HTR-8/SVneo (cell line): ENCODE measurements around the gene MRPS12.

ENCODE experiments used
- DNase-seq: peaks from one replicate; pipeline ENCODE4 v3.0.0; 2011; ENCODE audit warnings: low spot score, mixed read lengths; ENCODE audit not compliant: insufficient read length
- FAIRE-seq: peaks from 2 replicates; lab custom pipeline; 2011; peaks lifted over from hg19 to GRCh38; lab: Jason Lieb, UNC

Gene MRPS12

DNA sequence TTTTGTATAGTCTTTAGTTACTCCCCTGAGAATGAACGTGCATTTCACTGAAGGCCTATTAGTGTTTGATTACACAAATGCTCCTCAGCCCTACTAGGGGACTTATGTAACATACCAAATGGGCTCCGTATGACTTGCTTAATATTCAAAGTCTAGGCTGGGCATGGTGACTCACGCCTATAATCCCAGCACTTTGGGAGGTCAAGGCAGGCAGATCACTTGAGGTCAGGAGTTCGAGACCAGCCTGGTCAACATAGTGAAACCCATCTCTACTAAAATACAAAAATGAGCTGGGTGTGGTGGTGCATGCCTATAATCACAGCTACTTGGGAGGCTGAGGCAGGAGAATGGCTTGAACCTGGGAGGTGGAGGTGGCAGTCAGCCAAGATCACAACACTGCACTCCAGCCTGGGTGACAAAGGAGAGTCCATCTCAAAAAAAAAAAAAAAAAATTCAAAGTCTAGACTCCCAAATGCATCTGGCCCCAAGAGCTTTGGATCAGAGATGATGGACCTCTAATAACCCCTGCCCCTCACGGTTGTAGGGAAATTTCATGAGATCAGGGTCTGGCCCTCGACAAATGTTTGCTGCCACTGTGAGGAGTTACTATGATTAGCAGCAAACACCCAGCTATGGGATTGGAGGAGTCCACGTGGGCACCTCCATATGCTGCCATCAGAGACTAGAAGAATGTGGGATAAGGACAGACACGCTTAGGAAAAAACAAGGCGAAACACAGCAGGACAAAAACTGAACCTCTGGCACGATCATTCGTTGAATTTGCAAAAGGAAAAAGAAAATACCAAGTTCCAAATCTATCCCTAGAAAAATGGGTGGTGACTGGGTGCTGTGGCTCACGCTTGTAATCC lies 40.2 kb downstream of the MRPS12 start:
- no peak for FAIRE-seq
- DNase-seq: no peak

DNA sequence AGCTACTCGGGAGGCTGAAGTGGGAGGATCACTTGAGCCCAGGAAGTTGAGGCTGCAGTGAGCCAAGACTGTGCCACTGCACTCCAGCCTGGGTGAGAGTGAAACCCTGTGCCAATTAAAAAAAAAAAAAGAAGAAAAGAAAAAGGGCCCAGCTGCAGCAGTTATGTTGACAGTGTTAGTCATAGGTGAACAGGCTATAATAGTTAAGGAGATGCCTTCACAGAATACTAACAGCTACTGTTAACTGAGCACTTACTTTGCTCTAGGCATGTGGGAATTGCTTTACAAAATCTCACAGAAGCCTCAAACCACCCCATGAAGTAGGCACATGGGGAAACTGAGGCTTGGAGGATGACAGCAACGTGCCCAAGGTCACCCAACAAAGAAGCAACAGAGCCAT lies 40.9 kb downstream of the MRPS12 start:
- DNase-seq: no peak
- FAIRE-seq: no peak

DNA sequence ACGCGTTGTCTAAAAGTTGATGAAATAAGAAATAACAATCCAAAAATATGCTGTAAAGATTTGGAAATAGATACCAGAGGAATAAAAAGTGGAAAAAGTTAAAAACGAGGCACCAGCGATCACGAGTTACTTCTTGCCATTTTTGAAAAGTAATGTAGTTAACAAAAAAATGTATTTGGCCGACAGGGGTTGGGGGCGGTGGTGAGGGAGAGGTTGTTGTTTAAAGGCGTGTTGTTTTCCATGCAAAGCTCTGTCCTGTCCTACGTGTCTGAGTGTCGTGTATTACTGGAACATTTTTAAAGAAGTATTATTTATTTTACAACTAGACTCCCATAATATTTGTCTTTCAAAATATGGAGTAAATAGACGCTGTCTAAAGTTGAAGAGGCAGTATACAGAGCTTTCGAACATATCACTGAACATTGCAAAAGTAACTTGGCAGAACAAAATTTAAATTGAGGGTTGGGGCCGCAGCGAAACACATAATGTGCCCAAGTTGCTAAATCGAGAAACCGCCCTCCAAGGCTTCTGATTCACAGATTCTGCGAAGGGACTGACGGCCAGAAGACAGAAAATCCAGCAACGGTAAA lies 44.0 kb downstream of the MRPS12 start:
- DNase-seq (no peak), FAIRE-seq (no peak)

DNA sequence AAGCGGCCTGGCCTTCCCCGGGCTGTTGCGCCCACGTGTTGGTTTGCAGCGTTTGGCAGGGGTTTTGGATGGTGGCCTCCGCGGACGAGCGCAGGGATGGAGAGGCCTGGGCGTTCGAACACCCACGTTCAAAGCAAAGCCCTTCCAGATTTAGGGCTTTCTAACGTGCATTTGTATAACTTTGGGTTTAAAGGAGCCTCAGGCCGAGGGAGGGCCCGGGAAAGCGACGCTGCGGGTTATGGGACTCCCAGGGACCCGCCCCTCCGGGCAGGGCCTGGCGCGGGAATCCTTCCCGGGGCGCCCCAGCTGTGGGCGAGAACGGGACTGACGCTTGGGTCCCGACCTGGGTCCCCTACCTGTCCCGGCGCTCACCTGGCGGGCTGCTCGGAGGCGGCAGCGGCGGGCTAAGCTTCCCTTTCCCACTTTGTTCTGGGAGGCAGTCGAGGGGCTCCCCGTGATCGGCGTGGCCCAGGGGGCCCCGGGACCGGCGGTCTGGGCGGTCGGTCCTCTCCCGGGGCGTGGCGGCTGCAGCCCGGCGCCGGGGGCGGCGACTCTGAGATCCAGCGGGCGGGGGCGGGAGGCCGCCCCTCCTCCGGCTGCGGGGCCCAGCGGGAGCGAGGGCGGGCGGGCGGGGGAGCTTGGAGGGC lies 44.6 kb downstream of the MRPS12 start, which contains the start of gene FBXO17:
Gene FBXO17 (minus strand): TSS at position 529 of the 647 bp plus-strand sequence. CDS start 25,423 bp downstream, outside the sequence.
- DNase-seq (peak; percentile 67), FAIRE-seq (no peak)

GRCh38 chr19:38975861-38976271 lies 45.1 kb downstream of the MRPS12 start:
- FAIRE-seq: no peak

DNA sequence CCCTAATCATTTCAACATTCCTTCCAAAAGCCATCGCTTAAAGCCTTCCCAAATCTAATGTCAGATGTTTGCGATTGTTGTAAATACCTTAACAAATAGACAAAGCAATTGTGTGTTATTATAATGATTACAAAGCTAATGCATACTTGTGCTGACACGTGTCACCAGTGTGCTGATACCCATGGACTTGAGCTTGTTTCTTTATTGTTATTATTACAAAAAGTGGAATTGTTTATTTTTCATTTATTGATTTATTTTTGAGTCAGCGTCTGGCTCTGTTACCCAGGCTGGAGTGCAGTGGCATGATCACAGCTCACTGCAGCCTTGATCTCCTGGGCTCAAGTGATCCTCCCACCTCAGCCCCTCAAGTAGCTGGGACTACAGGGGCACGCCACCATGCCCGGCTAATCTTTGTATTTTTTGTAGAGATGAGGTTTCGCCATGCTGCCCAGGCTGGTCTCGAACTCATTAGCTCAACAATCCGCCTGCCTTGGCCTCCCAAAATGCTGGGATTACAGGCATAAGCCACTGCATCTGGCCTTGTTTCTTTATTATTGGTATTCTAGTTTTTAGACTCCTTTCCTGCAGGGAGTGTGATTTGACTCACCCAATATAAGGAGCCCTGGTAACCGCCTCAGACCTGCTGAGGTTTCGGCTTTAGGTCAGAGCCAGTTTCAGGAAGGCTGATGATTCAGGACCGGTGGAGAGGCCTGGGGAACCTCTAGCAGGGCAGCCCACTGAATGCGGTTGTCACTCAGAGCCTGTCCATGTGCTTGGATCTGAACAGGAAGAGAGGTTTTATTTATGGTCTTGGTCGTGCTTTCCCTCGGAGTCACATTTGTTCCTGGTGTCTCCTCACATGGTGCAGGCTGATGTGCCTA lies 46.9 kb downstream of the MRPS12 start:
- FAIRE-seq: peak; percentile 31
- DNase-seq: no peak

More at GRCh38 chr19:38975861-38976271, 45.1 kb downstream of the MRPS12 start:
- DNase-seq: no peak

GRCh38 chr19:38978326-38978689 lies 47.6 kb downstream of the MRPS12 start:
- DNase-seq (no peak), FAIRE-seq (no peak)

DNA sequence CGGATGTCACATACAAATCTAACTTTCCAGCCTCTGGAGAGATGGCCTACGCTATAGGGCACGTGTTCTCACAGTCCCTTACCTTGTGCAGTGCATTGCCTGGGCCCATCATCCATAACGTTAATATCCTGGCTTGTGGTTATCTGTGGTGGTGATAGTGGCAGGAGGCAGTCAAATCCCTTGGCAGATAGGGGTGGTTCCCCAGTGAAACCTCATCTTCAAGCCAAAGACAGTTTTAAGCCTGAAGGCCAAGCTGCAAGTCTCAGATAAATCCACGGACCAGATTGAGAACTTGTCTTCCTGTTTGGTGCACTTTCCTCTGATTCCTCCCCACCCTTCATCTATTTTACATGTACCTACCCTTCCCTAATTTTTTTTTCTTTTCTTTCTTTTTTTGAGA lies 49.1 kb downstream of the MRPS12 start:
- DNase-seq (no peak), FAIRE-seq (no peak)

GRCh38 chr19:38980583-38981374 lies 50.0 kb downstream of the MRPS12 start:
- FAIRE-seq (no peak), DNase-seq (no peak)
